Naive thymus-derived CD4-positive, alpha-beta T cell (primary cell): ENCODE measurements around the gene IER5L. TPM values are rescaled to one million over a fixed set of nuclear protein-coding genes. Genes with fewer than 3 reads are reported as not detected.
"Not testable (repeated sequence)": the region's sequence is repeated elsewhere in the genome, so short reads cannot be mapped to it uniquely, and the experiment has no call there.

Experiments used
- ATAC-seq: fragments of 150-1000 bp; cut with Tn5 transposase; 2 replicates; pipeline ENCODE4 v1.10.0; 2021; ENCODE audit warnings: mild to moderate bottlenecking, moderate library complexity
- CTCF ChIA-PET: fragments of 350-600 bp; sonication (Branson Sonifier 250); formaldehyde crosslinking; loops from one replicate; lab custom pipeline; 2021; ENCODE audit warnings: antibody characterized with exemption; lab: Charles Lee
- POLR2A ChIA-PET: fragments of 350-600 bp; sonication (Branson Sonifier 250); formaldehyde crosslinking; loops from one replicate; lab custom pipeline; 2021; ENCODE audit warnings: antibody characterized with exemption, inconsistent platforms; lab: Charles Lee
- DNase-seq, 9 donors: peaks; one replicate each; pipeline versions ENCODE4 v3.0.0 to v3.0.0-alpha.2; 2020 to 2022; ENCODE audit warnings: mixed read lengths in 1 of 9
- H3K27ac ChIP-seq: one replicate; pipeline ENCODE4 v1.7.0; 2013; ENCODE audit warnings: mild to moderate bottlenecking, low read depth, low read length, moderate library complexity
- H3K27me3 ChIP-seq, 2 donors: one replicate each; pipeline ENCODE4 v1.7.0; 2013; ENCODE audit warnings: low read length in 2 of 2, mild to moderate bottlenecking in 2 of 2, moderate library complexity in 2 of 2; ENCODE audit not compliant: control insufficient read depth in 2 of 2, insufficient read depth in 2 of 2
- H3K36me3 ChIP-seq, 3 experiments: 1 replicate in 2 of 3; 2 replicates in 1 of 3; pipeline ENCODE4 v1.7.0; 2013; ENCODE audit warnings: low read length in 3 of 3, mild to moderate bottlenecking in 3 of 3, moderate library complexity in 1 of 3; ENCODE audit not compliant: insufficient read depth in 3 of 3, control insufficient read depth in 2 of 3
- H3K4me1 ChIP-seq, 2 donors: one replicate each; pipeline ENCODE4 v1.7.0; 2013; ENCODE audit warnings: low read length in 2 of 2, mild to moderate bottlenecking in 2 of 2, moderate library complexity in 1 of 2; ENCODE audit not compliant: control insufficient read depth in 2 of 2, insufficient read depth in 2 of 2
- H3K4me3 ChIP-seq: 2 replicates; pipeline ENCODE4 v1.7.0; 2013; ENCODE audit warnings: mild to moderate bottlenecking, low read length
- H3K9me3 ChIP-seq, 3 experiments: 1 replicate in 2 of 3; 2 replicates in 1 of 3; pipeline ENCODE4 v1.7.0; 2013; ENCODE audit warnings: low read length in 3 of 3; ENCODE audit not compliant: control insufficient read depth in 2 of 3
- H3K27ac Mint-ChIP-seq, 9 donors: one replicate each; pipeline ENCODE4 v1.8.0; 2020 to 2022; ENCODE audit warnings: mixed read lengths in 9 of 9, mild to moderate bottlenecking in 8 of 9, moderate library complexity in 5 of 9, inconsistent platforms in 2 of 9
- H3K27me3 Mint-ChIP-seq, 5 donors: one replicate each; pipeline ENCODE4 v1.8.0; 2021 to 2022; ENCODE audit warnings: mixed read lengths in 5 of 5, mild to moderate bottlenecking in 1 of 5
- H3K36me3 Mint-ChIP-seq, 5 donors: one replicate each; pipeline ENCODE4 v1.8.0; 2020 to 2022; ENCODE audit warnings: mixed read lengths in 5 of 5, mild to moderate bottlenecking in 3 of 5, inconsistent platforms in 1 of 5
- H3K4me1 Mint-ChIP-seq, 7 donors: one replicate each; pipeline ENCODE4 v1.8.0; 2020 to 2022; ENCODE audit warnings: mixed read lengths in 7 of 7, mild to moderate bottlenecking in 3 of 7, inconsistent platforms in 1 of 7
- H3K4me3 Mint-ChIP-seq, 10 donors: one replicate each; pipeline ENCODE4 v1.8.0; 2020 to 2022; ENCODE audit warnings: mild to moderate bottlenecking in 10 of 10, mixed read lengths in 10 of 10, moderate library complexity in 6 of 10, inconsistent platforms in 2 of 10
- H3K9me3 Mint-ChIP-seq, 11 donors: one replicate each; pipeline ENCODE4 v1.8.0; 2020 to 2022; ENCODE audit warnings: mixed read lengths in 11 of 11, mild to moderate bottlenecking in 4 of 11, inconsistent platforms in 1 of 11, moderate library complexity in 1 of 11
- intact Hi-C, 2 donors: fragments of 100-400 bp; cut with micrococcal nuclease; formaldehyde crosslinking; loops; one replicate each; pipeline ENCODE4 v1.15.1; 2023
- polyA plus RNA-seq, 2 donors: library from polyadenylated mRNA; unstranded; fragments of 300-500 nt; fragmentation: Illumina TruSeq; gene quantifications; one replicate each; pipeline ENCODE4 v1.2.3, GENCODE V29; 2021
- total RNA-seq, 6 experiments: library from RNA in 5 of 6; stranded (reverse) in 5 of 6; gene quantifications; 1 replicate in 5 of 6; 2 replicates in 1 of 6; pipeline ENCODE4 v1.2.3 and lab custom pipeline; 2021 to 2026

The IER5L gene
- total and polyA plus RNA-seq, 7 experiments from 2014 or later: 0.08 to 6.8 (median 3.7) TPM; not detected in 1

- Histone ChIP-seq H3K9me3 (no peaks in the 10 kb centered on the region), H3K4me3 (no peak overlapping the region), H3K27ac (peak overlapping the region; percentile 29), H3K27me3 (no peaks in the 10 kb centered on the region), H3K4me1 (peaks cover 0 to 10% of the 10 kb centered on the region in 2 donors), H3K36me3 (no peaks in the 10 kb centered on the region)
- Mint-ChIP-seq H3K9me3 (no peaks in the 10 kb centered on the region), H3K36me3 (no peaks in the 10 kb centered on the region), H3K4me3 (peak overlapping the region; percentile 54 to 78 (median 68)), H3K27ac (peak overlapping the region in 8 of 9 donors; percentile 25 to 77 (median 62)), H3K4me1 (peaks cover 10 to 28% (median 18%) of the 10 kb centered on the region in 7 donors), H3K27me3 (peaks cover 0 to 2% (median 0%) of the 10 kb centered on the region in 5 donors)
- intact Hi-C loops: no loop called here
- peak in 3 of 9 donors; percentile 5 to 37 (median 15) for DNase-seq
- CTCF ChIA-PET: interaction anchor here (0.6 to 1.9 kb wide), 6 partner anchors 8 to 457 kb away, joined by 3 to 7 read pairs (median 4); no protein-coding TSS in a partner anchor
- POLR2A ChIA-PET: interaction anchor here (0.5 to 2.6 kb wide), 4 partner anchors 27 to 872 kb away, joined by 3 to 10 read pairs (median 5); partner anchors contain the start of gene NTMT1
- ATAC-seq: peak; percentile 79
Observed at GRCh38 chr9:129166623-129167557, 11.2 kb downstream of the IER5L start.

GRCh38 chr9:129165198-129165597 is 12.9 kb downstream of the IER5L start:
- no peak for ATAC-seq
- CTCF ChIA-PET: interaction anchor here (1.2 to 1.6 kb wide), 2 partner anchors 8 to 30 kb away, joined by 3 read pairs; no protein-coding TSS in a partner anchor
- intact Hi-C loops: no loop called here
- Mint-ChIP-seq H3K27ac (no peak overlapping the region), H3K36me3 (no peaks in the 10 kb centered on the region), H3K4me1 (peaks cover 10 to 27% (median 18%) of the 10 kb centered on the region in 7 donors), H3K4me3 (no peak overlapping the region), H3K9me3 (no peaks in the 10 kb centered on the region), H3K27me3 (no peaks in the 10 kb centered on the region)
- H3K36me3 ChIP-seq: no peaks in the 10 kb centered on the region
- H3K27ac ChIP-seq: no peak overlapping the region
- no peaks in the 10 kb centered on the region for H3K27me3 ChIP-seq
- peaks cover 0 to 10% of the 10 kb centered on the region in 2 donors for H3K4me1 ChIP-seq
- POLR2A ChIA-PET: interaction anchor here (2.6 kb wide), 1 partner anchor 71 kb away, joined by 10 read pairs; no protein-coding TSS in a partner anchor
- DNase-seq: no peak
- no peak overlapping the region for H3K4me3 ChIP-seq
- no peaks in the 10 kb centered on the region for H3K9me3 ChIP-seq

- Histone ChIP-seq H3K27ac (no peak overlapping the region), H3K27me3 (no peaks in the 10 kb centered on the region), H3K4me1 (peaks cover 0 to 10% of the 10 kb centered on the region in 2 donors), H3K4me3 (no peak overlapping the region), H3K9me3 (no peaks in the 10 kb centered on the region), H3K36me3 (no peaks in the 10 kb centered on the region)
- Mint-ChIP-seq H3K27ac (peak overlapping the region in 1 of 9 donors; percentile 27), H3K36me3 (no peaks in the 10 kb centered on the region), H3K4me1 (peaks cover 10 to 26% (median 18%) of the 10 kb centered on the region in 7 donors), H3K4me3 (no peak overlapping the region), H3K9me3 (no peaks in the 10 kb centered on the region), H3K27me3 (no peaks in the 10 kb centered on the region)
- ATAC-seq: no peak
- ChIA-PET CTCF (interaction anchor here (1.2 kb wide), 1 partner anchor 9 kb away, joined by 3 read pairs; no protein-coding TSS in a partner anchor), POLR2A (interaction anchor here (0.7 kb wide), 1 partner anchor 10 kb away, joined by 3 read pairs; no protein-coding TSS in a partner anchor)
- DNase-seq: no peak
- intact Hi-C loops: no loop called here
Observed at GRCh38 chr9:129164246-129164930, 13.7 kb downstream of the IER5L start.

GRCh38 chr9:129163753-129164152 is 14.3 kb downstream of the IER5L start:
- H3K36me3 Mint-ChIP-seq: peaks cover 0 to 3% (median 0%) of the 10 kb centered on the region in 5 donors
- no peak overlapping the region for H3K27ac Mint-ChIP-seq
- ChIA-PET POLR2A (no interaction called here), CTCF (no interaction called here)
- Histone ChIP-seq H3K4me3 (no peak overlapping the region), H3K9me3 (no peaks in the 10 kb centered on the region), H3K27ac (no peak overlapping the region), H3K27me3 (no peaks in the 10 kb centered on the region), H3K4me1 (peaks cover 0 to 10% of the 10 kb centered on the region in 2 donors), H3K36me3 (no peaks in the 10 kb centered on the region)
- ATAC-seq (no peak), DNase-seq (no peak)
- H3K4me1 Mint-ChIP-seq: peaks cover 10 to 26% (median 18%) of the 10 kb centered on the region in 7 donors
- H3K27me3 Mint-ChIP-seq: no peaks in the 10 kb centered on the region
- H3K4me3 Mint-ChIP-seq: no peak overlapping the region
- H3K9me3 Mint-ChIP-seq: no peaks in the 10 kb centered on the region
- intact Hi-C loops: no loop called here

GRCh38 chr9:129163198-129163670 is 14.8 kb downstream of the IER5L start:
- H3K27ac ChIP-seq, H3K9me3 Mint-ChIP-seq, H3K4me3 Mint-ChIP-seq, H3K4me1 ChIP-seq, intact Hi-C loops, CTCF ChIA-PET, H3K4me3 ChIP-seq, H3K36me3 ChIP-seq, H3K27me3 ChIP-seq, H3K9me3 ChIP-seq, DNase-seq, ATAC-seq, H3K27ac Mint-ChIP-seq, H3K27me3 Mint-ChIP-seq, H3K36me3 Mint-ChIP-seq, POLR2A ChIA-PET: not testable (repeated sequence)
- peaks cover 10 to 26% (median 18%) of the 10 kb centered on the region in 7 donors for H3K4me1 Mint-ChIP-seq

- Mint-ChIP-seq H3K4me3 (no peak overlapping the region), H3K4me1 (peaks cover 6 to 22% (median 13%) of the 10 kb centered on the region in 7 donors), H3K27me3 (no peaks in the 10 kb centered on the region), H3K9me3 (no peaks in the 10 kb centered on the region), H3K27ac (no peak overlapping the region), H3K36me3 (peaks cover 0 to 3% (median 0%) of the 10 kb centered on the region in 5 donors)
- no peak overlapping the region for H3K27ac ChIP-seq
- DNase-seq (no peak), ATAC-seq (no peak)
- intact Hi-C loops: no loop called here
- peaks cover 0 to 10% of the 10 kb centered on the region in 2 donors for H3K4me1 ChIP-seq
- POLR2A ChIA-PET: no interaction called here
- CTCF ChIA-PET: interaction anchor here (1.7 to 1.8 kb wide), 2 partner anchors 20 to 23 kb away, joined by 4 to 5 read pairs; no protein-coding TSS in a partner anchor
- H3K36me3 ChIP-seq: no peaks in the 10 kb centered on the region
- no peak overlapping the region for H3K4me3 ChIP-seq
- H3K9me3 ChIP-seq: no peaks in the 10 kb centered on the region
- H3K27me3 ChIP-seq: no peaks in the 10 kb centered on the region
Observed at GRCh38 chr9:129162497-129163197, 15.4 kb downstream of the IER5L start.
